ENCODE measurements around the gene RPS14.

RPS14 gene

GRCh38 chr5:150394912-150395687 is 54.4 kb downstream of the RPS14 start:
- CTCF ChIA-PET = no interaction called here
- POLR2A ChIA-PET = no interaction called here
- TF ChIP-seq NFRKB (IDR thresholded peaks at IDR 0.05) = no peak
- no peak for TF ChIP-seq SUZ12 (IDR thresholded peaks at IDR 0.05)
- TF ChIP-seq FOXM1 (IDR thresholded peaks at IDR 0.05; ENCODE audit: borderline replicate concordance) = no peak
- TF ChIP-seq TARDBP (IDR thresholded peaks at IDR 0.05) = no peak
- no peak for TF ChIP-seq LEF1 (IDR thresholded peaks at IDR 0.05; ENCODE audit: borderline replicate concordance)
- TF ChIP-seq ZNF384 (IDR thresholded peaks at IDR 0.05) = no peak
- no peak for TF ChIP-seq SP1 (IDR thresholded peaks at IDR 0.05)
- TF ChIP-seq CTBP1 (IDR thresholded peaks at IDR 0.05; ENCODE audit: borderline replicate concordance) = no peak
- TF ChIP-seq ELF4 (IDR thresholded peaks at IDR 0.05) = no peak
- TF ChIP-seq FOXK2 (IDR thresholded peaks at IDR 0.05) = no peak
- TF ChIP-seq L3MBTL2 (conservative IDR thresholded peaks at IDR 0.05) = no peak
- no peak for DNase-seq (ENCODE audit: extremely low spot score)

GRCh38 chr5:150394131-150394530 is 55.4 kb downstream of the RPS14 start:
- TF ChIP-seq BHLHE40 (IDR thresholded peaks at IDR 0.05; ENCODE audit: borderline replicate concordance) (no peak), SP1 (IDR thresholded peaks at IDR 0.05) (no peak), NFRKB (IDR thresholded peaks at IDR 0.05) (no peak), FOXM1 (IDR thresholded peaks at IDR 0.05; ENCODE audit: borderline replicate concordance) (no peak), TARDBP (IDR thresholded peaks at IDR 0.05) (no peak), CTBP1 (IDR thresholded peaks at IDR 0.05; ENCODE audit: borderline replicate concordance) (no peak), LEF1 (IDR thresholded peaks at IDR 0.05; ENCODE audit: borderline replicate concordance) (no peak)
- POLR2A ChIA-PET = no interaction called here
- no peak for DNase-seq (ENCODE audit: extremely low spot score)
- CTCF ChIA-PET = no interaction called here

DNA sequence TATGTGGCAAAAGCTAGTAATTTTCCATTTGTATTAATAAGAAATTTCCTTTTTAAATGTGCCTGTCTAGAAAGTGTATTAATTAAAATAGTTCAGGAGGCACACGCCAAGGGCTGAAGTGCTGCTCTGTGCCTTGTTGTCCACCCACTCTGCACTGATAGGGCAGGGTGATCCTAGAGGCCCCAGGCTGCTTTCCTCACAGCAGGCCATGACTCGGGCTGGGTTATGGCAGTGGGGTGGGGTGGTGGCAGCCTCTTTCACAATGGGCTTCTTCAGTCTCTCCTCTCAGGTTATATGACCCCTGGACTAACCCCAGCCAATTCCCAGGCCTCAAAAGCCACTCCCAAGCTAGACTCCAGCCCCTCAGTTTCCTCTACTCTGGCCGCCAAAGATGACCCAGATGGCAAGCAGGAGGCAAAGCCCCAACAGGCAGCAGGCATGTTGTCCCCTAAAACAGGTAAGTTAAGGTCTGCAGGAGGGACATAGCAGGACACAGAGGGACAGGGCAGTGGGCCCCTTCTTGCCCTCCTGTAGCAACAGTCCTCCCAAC is 56.4 kb downstream of the RPS14 start:
- no peak for DNase-seq (ENCODE audit: extremely low spot score)
- ChIA-PET POLR2A (no interaction called here), CTCF (no interaction called here)
- TF ChIP-seq NFRKB (IDR thresholded peaks at IDR 0.05) (no peak), ELF4 (IDR thresholded peaks at IDR 0.05) (no peak), CTBP1 (IDR thresholded peaks at IDR 0.05; ENCODE audit: borderline replicate concordance) (no peak)

GRCh38 chr5:150392680-150393079 is 56.9 kb downstream of the RPS14 start:
- ChIA-PET CTCF (interaction anchor here (0.6 kb wide), 1 partner anchor 68 kb away, joined by 4 read pairs; no protein-coding TSS in a partner anchor), POLR2A (no interaction called here)
- no peak for DNase-seq (ENCODE audit: extremely low spot score)
- TF ChIP-seq BHLHE40 (IDR thresholded peaks at IDR 0.05; ENCODE audit: borderline replicate concordance) (no peak), SUZ12 (IDR thresholded peaks at IDR 0.05) (no peak), LEF1 (IDR thresholded peaks at IDR 0.05; ENCODE audit: borderline replicate concordance) (no peak), L3MBTL2 (conservative IDR thresholded peaks at IDR 0.05) (no peak), ZNF384 (IDR thresholded peaks at IDR 0.05) (no peak), NFRKB (IDR thresholded peaks at IDR 0.05) (no peak), PKNOX1 (IDR thresholded peaks at IDR 0.05) (no peak), ELF4 (IDR thresholded peaks at IDR 0.05) (no peak), TARDBP (IDR thresholded peaks at IDR 0.05) (no peak), HDGF (IDR thresholded peaks at IDR 0.05; ENCODE audit: borderline replicate concordance) (no peak), CTBP1 (IDR thresholded peaks at IDR 0.05; ENCODE audit: borderline replicate concordance) (no peak), FOXA1 (IDR thresholded peaks at IDR 0.05) (no peak), FOXK2 (IDR thresholded peaks at IDR 0.05) (no peak), SP1 (IDR thresholded peaks at IDR 0.05) (no peak), ARNT (IDR thresholded peaks at IDR 0.05) (no peak), FOXM1 (IDR thresholded peaks at IDR 0.05; ENCODE audit: borderline replicate concordance) (no peak)

Measured in HEK293T (cell line).